GM23248 (cell line): ENCODE measurements around the gene NPAS1.

ENCODE experiments used
- EZH2 ChIP-seq: fragments of 200-600 bp; sonication (generic); IDR thresholded peaks from 2 replicates; pipeline ENCODE4 v1.6.1; 2018; ENCODE audit warnings: antibody characterized with exemption, mild to moderate bottlenecking; ENCODE audit not compliant: insufficient read depth, poor library complexity, severe bottlenecking
- EZH2phosphoT487 ChIP-seq: fragments of 200-600 bp; sonication (generic); IDR thresholded peaks from 2 replicates; pipeline ENCODE4 v1.6.1; 2018; ENCODE audit warnings: antibody characterized with exemption, moderate library complexity, mild to moderate bottlenecking, low read depth; ENCODE audit not compliant: insufficient read depth

DNA sequence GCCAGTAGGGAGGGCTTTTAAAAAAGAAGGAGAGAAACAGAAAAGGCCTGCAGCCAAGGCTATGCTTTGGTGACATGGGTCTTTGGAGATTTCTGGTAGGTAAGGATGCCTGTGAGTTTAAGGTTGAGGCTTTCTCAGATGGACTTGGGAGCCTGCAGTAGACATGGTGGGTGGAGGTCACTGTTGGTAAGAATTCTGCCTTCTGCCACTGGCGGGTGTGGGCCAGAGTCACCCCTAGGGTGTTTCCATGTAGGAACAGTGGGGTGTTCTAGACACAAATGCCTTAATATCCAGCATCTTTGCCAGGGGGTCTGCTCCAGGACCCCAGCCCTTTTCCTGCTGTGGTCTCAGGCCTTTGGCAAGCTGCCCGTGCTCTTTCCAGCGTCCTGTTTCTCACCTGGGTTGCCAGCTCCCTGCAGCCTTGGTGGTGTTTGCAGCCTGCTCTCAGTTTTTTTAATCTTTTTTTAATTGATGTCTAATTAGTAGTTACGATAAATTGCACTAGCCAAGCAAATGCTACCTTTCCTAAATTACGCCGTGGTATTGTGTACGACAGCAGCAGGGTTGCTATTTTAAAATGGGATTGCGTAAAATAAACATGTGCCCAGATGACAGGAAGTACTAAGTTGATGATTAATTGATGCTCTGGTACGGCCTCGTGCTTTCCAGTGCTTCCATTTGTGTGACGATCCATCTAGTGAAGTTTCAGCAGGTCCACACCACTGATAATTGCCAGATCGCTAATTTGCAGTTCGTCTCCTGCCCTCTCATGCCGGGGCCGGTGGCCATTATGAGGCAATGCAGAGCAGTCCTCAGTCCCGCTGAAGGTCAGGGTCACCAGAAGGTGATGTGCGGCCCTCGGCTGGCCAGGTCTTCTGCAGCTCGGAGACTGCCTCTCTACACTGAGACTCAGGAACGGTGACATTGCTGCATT, 35.3 kb upstream of the NPAS1 start:
- TF ChIP-seq EZH2phosphoT487 (no peak), EZH2 (no peak)
